GM12872 (cell line): ENCODE data around the gene THUMPD2.

Source experiments
- CTCF ChIP-seq: IDR thresholded peaks from 3 replicates; pipeline ENCODE4 v1.5.1; 2011; ENCODE audit warnings: low read depth, mild to moderate bottlenecking, low read length, moderate library complexity; ENCODE audit not compliant: insufficient read depth

The THUMPD2 gene

DNA sequence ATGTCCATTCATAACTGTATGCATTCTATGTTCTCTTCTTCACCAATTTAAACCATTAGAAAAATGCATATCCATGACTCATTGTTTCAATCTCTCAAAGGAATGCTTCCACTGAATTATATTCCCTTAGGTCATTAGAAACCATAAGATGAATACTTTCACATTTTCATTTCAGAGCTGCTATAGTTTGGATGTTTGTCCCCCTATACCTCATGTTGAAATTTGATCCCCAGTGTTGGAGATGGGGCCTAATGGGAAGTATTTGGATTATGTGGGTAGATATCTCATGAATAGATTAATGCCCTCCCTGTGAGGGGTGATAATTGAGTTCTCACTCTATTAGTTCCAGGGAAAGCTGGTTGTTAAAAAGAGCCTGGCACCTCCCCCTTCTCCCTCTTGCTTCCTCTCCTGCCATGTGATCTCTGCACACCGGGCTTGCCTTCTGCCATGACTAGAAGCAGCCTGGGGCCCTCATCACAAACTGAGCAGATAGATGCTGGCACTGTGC lies 35.7 kb downstream of the THUMPD2 start:
- TF ChIP-seq CTCF: no peak

- TF ChIP-seq CTCF: no peak
Observed at GRCh38 chr2:39741871-39742270, 37.2 kb downstream of the THUMPD2 start.

DNA sequence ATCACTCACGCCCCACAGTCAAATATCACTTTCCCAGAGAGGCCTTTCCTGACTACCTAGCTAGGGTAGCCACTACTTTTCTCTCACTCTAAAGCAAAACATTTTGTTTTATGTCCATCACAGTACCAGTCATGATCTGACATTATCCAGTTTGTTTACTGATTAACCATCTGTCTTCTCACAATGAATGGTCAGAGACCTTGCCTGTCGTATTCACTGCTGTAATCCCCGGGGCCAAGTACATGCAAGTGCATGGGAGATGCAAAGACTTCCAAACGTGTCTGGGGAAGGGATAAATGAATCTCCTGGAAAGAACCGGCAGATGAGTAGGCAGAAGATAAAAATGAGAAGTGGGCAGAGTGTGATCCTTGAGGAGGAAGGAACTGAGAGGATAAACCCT lies 39.7 kb downstream of the THUMPD2 start:
- no peak for TF ChIP-seq CTCF

- TF ChIP-seq CTCF: no peak
Observed at GRCh38 chr2:39738936-39739335, 40.1 kb downstream of the THUMPD2 start.

DNA sequence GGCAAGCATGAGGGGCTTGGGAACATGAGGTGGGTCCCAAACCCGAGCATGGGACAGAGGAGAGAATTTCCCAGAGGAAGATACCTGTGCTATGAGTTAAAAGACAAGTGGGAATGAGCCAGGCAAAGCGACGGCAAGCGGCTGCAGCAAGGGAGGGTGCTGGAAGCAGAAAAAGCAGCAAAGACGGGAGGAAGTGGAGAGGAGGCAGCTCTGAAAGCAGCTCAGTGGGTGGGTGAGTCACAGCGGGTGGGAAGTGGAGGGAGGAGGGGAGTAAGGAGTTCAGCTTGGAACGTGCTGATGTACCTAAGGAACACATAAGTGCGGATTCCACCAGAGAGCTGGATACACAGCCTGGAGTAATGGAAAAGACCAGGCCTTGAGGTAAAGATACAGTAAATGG lies 41.4 kb downstream of the THUMPD2 start:
- TF ChIP-seq CTCF: no peak

- TF ChIP-seq CTCF: no peak
Observed at GRCh38 chr2:39736640-39737039, 42.4 kb downstream of the THUMPD2 start.

DNA sequence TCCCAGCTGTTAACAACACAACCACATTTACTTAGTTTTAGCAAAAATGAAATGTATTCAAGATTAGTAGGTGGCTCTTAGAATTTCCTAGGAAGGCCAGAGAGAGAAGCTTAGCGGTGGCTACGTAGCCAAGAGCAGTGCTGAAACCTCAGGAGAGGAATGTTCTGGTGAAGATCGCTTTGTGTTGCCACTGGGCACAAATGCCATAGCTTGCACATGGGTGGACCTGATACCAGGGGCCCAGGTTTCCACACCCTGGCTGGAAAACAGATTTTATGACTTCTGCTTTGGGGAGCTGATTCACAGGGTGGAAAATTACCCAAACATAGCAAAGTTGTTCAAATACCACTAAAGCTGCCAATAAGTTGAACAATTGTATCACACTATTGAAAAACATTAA lies 43.4 kb downstream of the THUMPD2 start:
- TF ChIP-seq CTCF: no peak

GRCh38 chr2:39734445-39734844 lies 44.6 kb downstream of the THUMPD2 start:
- TF ChIP-seq CTCF: no peak
